Tongue (tissue), 2 donors: ENCODE measurements around the gene UTS2B. TPM values are rescaled to one million over a fixed set of nuclear protein-coding genes. Genes with fewer than 3 reads are reported as not detected.

Source experiments
- DNase-seq: peaks from one replicate; pipeline ENCODE4 v3.0.0-alpha.2; 2015
- total RNA-seq: library from RNA; depleted of rRNA; stranded (reverse); fragments of >200 nt; gene quantifications from one replicate; pipeline ENCODE4 v1.2.3, GENCODE V29; 2014

Gene UTS2B
- total RNA-seq, 1 donor from 2014 or later: not detected

DNA sequence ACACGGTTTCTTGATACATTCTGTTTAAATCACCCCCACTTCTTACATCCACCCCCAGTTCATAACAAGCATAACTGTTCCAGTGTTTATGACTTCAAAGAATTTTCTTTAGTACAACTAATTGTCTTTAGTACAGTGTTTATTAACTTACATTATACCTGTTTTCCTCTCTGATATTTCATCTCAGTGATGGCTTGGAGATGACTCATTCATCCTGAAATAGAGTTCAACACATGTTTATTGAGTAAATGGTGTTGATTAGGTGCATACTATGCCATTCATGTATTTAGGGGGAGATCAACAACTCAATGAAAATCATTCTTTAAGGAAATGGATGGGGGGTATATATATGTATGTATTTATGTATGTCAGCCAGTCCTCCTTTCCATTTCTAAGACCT lies 21.7 kb upstream of the UTS2B start:
- no peak for DNase-seq

- no peak for DNase-seq
Measured at GRCh38 chr3:191350396-191351090, 20.2 kb upstream of the UTS2B start.

DNA sequence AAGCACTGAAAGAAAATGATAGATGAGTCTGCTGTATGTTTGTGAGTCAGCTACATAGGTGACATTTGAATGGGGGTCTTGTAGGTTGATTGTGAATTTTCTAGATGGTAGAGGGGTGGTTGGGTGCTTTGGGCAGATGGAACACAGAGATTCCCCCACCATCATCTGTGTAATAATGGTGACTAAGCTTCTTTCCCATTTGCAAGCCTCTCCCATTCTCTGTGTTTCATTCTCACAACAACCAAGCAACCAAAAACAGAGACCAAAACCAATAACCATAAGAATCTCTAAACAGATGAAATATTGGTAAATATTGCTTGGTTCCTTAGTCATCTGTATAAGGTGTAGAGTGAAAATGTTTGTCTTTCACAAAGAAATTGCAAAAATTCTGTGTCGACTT lies 17.8 kb upstream of the UTS2B start:
- DNase-seq: no peak

DNA sequence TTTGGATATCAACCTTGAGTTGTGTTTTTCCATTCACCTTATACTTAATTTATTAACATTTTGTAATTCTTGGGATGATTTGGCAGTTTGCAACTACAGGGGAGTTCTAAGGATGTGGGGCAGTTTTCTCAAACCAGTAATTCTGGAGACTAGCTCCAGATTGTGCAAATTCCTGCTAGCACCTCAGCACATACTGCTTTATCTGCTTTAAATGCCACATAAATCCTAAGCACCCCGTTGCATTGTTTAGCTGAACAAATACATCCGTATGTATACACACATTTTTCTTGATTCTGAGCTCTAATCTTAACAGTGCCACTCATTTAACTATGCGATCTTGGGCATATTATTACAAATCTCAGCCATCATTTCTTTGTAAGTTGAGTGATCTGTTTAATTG lies 16.9 kb upstream of the UTS2B start:
- no peak for DNase-seq

DNA sequence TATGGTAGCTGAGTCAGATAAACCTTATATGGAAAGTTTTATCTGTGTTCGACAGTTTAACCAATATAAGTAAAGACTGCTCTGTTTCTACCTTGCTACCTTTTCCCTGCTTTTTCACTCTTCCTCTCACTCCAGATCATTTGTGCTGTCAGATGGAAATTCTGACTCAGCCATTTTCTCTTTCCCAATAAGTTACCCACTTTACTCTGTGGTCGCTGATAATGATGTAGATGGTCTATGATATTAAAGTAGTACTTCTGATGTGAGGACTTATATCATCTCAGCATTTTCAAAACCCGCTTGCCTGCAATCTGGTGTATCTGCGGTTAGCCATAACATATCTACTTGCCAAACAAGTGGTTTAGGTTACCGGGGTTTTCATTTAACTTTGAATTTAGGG lies 15.0 kb upstream of the UTS2B start:
- no peak for DNase-seq

- DNase-seq: no peak
Measured at GRCh38 chr3:191343913-191344312, 13.6 kb upstream of the UTS2B start.

DNA sequence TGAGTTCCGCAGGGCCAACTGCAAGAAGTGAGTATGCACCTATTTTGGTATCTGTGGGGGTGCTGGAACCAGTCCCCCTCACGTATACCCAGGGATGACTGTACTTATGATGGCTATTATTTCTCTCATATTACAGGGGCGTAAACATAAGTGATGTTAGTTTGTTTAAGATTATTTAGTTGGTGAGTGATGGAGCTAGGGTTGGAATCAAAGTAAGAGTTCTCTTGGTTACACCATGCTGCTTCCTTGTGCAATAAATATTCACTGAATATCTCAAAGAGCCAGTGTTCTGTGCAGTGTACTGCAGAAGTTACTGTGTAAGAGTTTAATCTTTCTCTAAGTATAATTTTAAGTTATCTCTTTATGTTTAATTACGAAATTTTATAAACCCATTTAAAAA lies 12.8 kb upstream of the UTS2B start:
- no peak for DNase-seq

DNA sequence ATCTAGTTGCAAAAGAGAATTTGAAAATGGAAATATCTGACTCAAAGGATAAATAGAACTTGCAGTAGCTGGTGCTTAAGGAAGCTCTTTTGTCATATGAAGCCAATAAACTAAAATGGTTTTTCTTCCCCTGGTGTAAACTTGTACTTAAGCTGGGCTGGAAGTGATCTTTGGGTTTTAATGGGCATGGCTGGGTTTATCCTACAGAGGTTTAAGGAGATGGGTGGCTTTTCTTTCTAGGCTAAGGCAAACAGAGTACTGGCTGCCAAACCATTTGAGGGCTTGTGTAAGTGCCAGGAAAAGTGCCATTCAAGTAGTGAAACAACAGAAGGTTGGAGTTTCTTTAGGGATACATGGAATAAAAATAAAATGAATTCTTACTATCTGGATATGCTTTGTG lies 12.1 kb upstream of the UTS2B start:
- DNase-seq: no peak

DNA sequence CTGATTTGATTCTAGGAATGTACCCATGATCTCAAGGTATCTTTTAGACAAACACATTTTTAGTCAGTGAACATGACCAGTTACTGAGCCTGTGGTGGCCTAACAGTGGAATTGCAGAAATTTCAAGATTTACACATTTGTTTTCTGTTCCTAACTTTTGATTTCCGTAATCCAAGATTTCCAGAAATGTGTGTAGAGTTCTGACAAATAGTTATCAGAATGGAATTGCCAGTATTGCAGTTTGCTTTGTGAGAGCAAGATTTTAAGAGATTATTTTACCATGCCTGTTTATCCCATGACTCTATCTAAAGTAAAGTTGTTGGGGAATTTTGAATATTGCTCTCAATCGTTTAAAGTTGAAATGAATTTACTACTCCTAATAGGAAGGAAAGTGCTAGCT lies 11.7 kb upstream of the UTS2B start:
- DNase-seq: no peak

DNA sequence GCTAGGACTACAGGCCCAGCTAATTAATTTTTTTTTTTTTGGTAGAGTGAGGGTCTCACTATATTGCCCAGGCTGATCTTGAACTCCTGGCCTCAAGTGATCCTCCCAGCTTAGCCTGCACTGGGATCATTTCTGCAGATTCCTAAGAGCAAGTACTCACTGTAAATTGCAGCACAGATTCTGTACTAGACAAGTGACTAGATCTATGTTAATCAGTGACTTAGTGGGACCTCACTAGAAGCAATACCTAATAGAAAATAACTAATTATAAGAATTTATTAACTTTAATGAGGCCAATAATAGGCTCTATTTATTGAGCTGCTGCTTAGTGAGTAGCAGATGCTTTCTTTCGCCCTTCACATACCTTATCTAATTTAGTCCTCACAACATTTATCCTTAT lies 10.6 kb upstream of the UTS2B start:
- no peak for DNase-seq

DNA sequence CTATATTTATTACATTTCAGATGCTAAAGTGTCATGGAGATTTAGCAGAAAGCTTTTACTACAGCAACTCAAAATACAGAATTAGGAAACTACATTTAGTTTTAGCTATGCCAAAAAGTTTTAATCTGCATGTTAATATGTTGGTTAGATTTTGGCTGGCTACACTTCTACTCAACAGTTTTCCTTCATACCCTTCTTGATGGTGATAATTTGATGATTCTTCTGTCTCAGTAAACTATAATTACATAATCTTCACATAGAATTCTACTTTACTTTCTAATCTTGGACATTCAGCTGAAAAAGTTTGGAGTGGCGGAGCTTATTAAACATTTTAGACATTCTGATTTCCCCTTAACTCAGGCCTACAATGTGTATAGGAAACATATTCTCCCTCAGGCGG lies 10.0 kb upstream of the UTS2B start:
- no peak for DNase-seq

DNA sequence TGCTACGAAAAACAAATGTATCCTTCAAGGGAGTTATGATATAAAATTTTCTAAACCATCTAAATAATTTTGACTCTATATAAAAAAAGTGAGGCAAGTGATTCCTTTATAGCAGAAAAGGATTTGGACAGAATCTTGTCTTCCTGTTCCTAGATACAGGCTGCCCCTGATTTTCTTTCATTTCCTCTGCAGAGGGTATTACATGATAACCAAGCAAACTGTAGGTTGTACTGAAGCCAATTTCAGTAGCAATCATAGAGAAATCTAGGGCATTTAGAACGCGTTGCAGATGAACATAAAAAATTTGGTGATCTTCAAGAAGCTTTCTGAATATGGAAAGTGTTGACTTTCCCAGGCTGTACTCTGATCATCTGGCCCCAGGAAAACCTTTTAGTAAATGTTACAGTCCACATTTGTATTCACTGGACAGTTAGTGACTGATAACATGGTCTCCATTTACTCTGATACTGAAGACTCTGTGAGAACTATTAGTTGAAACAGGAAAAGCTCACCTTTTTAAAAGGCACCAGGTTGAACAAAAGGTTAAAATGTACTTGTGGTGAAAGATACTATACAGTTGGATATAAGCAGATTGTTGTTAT lies 9.1 kb upstream of the UTS2B start:
- no peak for DNase-seq

DNA sequence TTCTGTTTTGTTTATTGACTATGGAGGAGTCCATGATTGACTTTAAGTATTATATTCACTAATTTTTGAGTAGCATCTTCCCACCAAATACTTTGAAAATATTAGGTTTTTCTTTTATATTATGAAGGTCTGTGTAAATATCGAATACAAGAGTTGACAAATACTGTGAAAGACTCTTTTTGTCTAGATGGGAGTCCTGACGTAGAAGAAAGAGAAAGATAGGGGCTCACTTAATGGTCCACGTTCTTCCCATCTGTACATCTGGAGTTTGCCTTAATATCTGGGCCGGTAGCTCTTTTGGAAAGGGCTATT lies 7.8 kb upstream of the UTS2B start:
- no peak for DNase-seq

GRCh38 chr3:191336833-191337232 lies 6.5 kb upstream of the UTS2B start:
- no peak for DNase-seq

- DNase-seq: no peak
Measured at GRCh38 chr3:191334346-191334893, 4.1 kb upstream of the UTS2B start.

DNA sequence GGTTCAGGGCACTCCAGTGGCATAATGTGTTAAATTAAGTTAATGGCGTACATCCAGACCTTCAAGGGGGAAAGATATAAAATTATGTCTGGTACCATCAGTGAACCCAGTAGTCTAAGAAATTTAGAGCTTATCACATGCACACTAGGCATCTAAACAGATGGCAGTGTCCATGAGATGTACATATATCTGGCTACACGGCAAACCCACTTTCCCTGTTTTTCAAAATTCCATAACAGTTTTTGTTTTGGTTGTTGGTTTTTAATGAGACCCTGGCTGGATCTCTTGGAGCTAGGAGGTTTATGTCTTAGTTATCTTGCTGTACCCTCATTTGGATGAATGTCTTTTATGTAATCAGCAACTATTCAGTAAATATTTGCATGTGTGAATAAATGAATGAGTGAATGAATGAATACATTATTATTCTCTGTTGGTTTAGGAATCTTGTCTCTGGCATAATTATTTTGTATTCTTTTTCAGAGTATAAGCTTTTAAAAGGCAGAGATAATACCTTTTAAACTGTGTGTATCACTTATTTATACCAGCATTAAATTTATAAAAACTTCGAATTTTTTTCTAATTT lies 3.1 kb upstream of the UTS2B start:
- DNase-seq: no peak

GRCh38 chr3:191331388-191331787 lies 1.1 kb upstream of the UTS2B start:
- DNase-seq: no peak

GRCh38 chr3:191330530-191331048 lies 263 bp upstream of the UTS2B start:
- no peak for DNase-seq

GRCh38 chr3:191328962-191329653 lies 1.2 kb downstream of the UTS2B start, which contains the start of gene CCDC50:
CCDC50 (plus strand) TSS chr3:191329394; CDS start chr3:191329675, 281 bp downstream.
- peak; percentile 88 for DNase-seq

DNA sequence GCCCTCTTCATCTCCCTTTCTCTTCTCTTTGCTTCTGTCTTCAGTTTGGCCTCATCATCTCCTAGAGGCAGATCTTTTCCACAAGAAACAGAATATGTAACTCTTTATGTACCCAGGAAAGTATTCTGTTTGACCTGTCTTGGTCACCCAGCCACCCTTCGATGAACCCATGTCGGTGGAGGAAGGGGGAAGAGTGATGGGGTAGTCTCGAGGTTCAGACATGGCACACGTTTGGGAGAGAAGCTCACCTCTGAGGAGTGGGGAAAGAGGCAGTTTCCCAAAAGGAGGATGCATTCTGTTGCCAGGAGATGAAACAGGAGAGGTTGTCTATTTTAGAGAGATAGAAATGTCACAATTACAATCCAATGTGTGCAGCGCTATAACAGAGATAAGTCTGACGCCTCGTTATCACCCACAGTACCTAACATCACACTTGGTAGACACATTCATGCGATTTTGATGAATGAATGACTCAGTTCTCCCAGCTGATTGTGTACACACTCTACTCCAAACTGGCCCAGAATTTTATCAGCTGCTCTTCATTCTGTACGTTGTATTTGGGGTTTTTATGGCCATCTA lies 1.9 kb downstream of the UTS2B start:
- no peak for DNase-seq

DNA sequence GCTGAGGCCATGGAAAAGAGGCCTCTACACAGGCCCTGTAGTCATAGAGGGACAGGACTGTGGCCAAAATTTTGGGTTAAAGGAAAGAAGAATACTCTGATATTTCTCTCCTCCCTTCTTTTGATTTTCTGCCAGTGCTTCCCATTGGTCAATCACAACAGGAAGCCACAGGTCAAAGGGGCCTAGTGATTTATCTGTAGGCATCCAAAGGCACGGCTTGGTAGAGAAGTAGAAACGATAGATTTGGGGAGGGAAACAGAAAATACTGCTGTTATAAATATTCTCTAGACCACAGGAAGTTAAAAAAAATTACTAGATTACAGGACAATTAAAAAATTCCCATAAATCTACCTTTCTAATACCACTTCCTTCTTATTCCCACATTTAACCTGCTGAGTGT lies 2.8 kb downstream of the UTS2B start:
- no peak for DNase-seq

- DNase-seq: no peak
Measured at GRCh38 chr3:191324936-191325335, 5.4 kb downstream of the UTS2B start.
